GM18870 (cell line): ENCODE results near the gene IFNW1.
"Not testable (repeated sequence)": the region's sequence is repeated elsewhere in the genome, so short reads cannot be mapped to it uniquely, and the experiment has no call there.

Experiments
- ATAC-seq: cut with Tn5 transposase; IDR thresholded peaks from one replicate; pipeline ENCODE4 v1.9.1; 2021; ENCODE audit warnings: moderate library complexity; ENCODE audit not compliant: unreplicated experiment

The IFNW1 gene

GRCh38 chr9:21141427-21141882 is at the start of gene IFNW1:
TSS of gene IFNW1 (minus strand) at chr9:21141832. CDS start at chr9:21141570, 262 bp downstream.
- ATAC-seq = peak; percentile 78

DNA sequence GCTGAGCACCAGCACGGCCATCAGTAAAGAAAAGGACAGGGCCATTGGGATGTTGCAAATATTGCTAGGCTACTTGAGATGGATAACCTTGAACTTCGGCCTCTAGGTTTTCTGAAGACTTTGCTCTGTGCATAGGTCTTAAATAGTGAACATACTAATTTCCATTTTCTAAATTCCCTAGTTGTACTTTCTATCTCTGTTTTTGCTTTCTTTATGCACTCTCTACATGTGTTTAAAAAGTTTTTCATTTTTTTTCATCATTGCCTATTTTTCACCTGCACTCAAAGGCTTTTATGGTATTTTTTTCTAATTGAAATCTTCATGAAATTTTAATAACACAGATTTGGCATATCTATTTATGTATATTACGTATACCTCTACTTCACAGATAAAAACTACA is 45.9 kb upstream of the IFNW1 start, which contains the start of gene IFNA4:
Gene IFNA4 (minus strand): TSS at position 101 of the 400 bp plus-strand sequence. CDS start 56 bp downstream, at position 45.
- not testable (repeated sequence) for ATAC-seq

- peak; percentile 94 for ATAC-seq
These were observed 41.4 kb upstream of the IFNW1 start for GRCh38 chr9:21182810-21183736.

- no peak for ATAC-seq
These were observed 33.0 kb upstream of the IFNW1 start for GRCh38 chr9:21174671-21175070.

- ATAC-seq = no peak
These were observed 30.5 kb upstream of the IFNW1 start for GRCh38 chr9:21172156-21172555.

- no peak for ATAC-seq
These were observed 29.7 kb upstream of the IFNW1 start for GRCh38 chr9:21171351-21171750.

- not testable (repeated sequence) for ATAC-seq
These were observed 24.9 kb upstream of the IFNW1 start, which contains the start of gene IFNA21 for GRCh38 chr9:21166560-21166959. TSS of gene IFNA21 (minus strand) at chr9:21166660. CDS start at chr9:21166612, 48 bp downstream.

DNA sequence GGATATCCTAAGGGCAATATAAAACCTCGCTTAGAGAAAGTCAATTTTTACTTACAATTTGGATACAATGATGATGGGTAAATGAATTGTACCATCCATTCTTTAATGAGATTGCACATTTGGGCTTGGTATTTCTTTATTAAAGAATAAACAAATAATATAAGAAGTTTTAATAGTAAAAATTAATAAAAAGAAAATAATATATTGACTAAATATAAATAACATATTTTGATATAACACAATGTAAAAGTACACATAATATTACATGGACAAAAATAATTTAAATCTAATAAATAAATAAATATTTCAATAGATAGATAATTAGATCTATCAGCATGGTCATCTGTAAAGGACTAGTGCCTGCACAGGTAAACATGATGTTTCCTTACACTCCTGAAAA is 23.9 kb upstream of the IFNW1 start:
- ATAC-seq = no peak

GRCh38 chr9:21160178-21160577 is 18.5 kb upstream of the IFNW1 start:
- peak; percentile 86 for ATAC-seq

DNA sequence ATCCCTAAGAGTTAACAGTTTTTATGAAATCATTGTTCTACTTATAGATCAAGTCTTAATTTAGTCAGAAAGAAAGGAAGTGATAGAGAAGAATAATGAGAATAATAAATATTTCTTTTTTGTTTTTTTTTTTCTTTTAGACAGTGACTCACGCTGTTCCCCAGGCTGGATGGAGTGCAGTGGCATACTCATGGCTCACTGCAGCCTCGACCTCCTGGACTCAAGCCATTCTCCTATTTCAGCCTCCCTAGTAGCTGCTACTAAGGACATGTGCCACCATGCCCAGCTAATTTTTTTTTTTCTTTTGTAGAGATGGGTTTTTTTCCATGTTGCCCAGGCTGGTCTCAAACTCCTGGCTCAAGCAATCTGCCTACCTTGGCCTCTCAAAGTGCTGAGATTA is 13.9 kb upstream of the IFNW1 start:
- ATAC-seq = no peak

GRCh38 chr9:21154018-21154608 is 12.5 kb upstream of the IFNW1 start:
- ATAC-seq = peak; percentile 82

- ATAC-seq = peak; percentile 29
These were observed 11.8 kb upstream of the IFNW1 start for GRCh38 chr9:21153336-21154017.

DNA sequence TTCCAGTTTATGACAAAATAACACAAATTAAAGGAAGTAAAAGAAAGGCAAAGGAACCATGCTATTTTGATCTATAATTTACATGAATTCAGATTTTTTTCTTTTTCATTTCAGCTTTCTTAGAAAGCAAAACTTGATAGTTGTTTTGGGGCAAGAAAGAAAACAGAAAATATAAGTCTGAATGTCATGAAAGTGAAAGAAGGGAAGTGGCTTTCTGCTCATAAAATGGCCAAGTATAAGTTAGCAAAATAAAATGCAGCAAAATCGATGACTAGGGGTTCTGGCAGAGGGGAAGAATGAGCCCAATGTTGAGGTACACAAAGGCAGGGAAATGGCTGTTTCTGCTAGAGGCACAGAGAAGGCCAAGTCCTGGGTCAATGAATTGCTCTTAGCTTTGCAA is 3.0 kb upstream of the IFNW1 start:
- ATAC-seq = peak; percentile 54

DNA sequence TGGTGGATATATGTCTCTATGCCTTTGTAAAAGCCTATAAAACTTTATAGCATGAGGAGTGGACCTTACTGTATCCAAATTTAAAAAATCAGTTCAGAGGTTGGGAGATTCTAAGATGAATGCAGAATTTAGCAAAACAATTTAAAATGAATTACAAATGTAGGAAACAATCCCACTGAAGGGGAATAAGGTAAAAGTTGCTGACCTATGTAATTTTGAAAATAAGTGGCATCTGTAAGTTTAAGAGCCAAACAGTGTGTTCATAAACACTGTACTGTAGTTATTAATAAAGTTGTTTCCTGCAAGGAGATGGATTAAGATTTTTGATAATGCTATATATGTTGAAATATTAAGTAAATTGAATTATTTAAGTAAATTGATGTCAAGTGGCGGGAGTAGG is 4.6 kb downstream of the IFNW1 start:
- no peak for ATAC-seq

- no peak for ATAC-seq
These were observed 5.9 kb downstream of the IFNW1 start for GRCh38 chr9:21135736-21136135.

- not testable (repeated sequence) for ATAC-seq
These were observed 13.4 kb downstream of the IFNW1 start for GRCh38 chr9:21128186-21128585.

- ATAC-seq = peak; percentile 54
These were observed 19.9 kb downstream of the IFNW1 start for GRCh38 chr9:21121595-21122251.

DNA sequence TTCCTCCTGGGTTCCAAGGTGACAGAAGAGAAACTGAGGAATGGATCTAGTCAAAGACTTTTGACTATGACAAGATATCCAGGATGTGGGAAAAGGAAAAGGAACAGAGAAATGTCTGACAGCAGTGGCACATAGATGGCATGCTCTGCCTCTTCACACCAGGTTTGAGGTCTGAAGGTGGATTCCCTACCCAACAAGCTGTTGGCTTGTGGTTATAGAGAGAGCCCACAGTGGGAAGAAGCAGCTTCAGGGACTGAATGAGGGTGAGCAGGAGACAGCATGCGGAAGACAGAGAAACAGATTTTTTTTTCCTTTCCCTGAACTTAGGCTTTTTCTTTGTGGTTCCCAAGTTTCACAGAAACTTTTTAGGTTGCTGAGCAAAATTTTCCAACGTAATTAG is 20.6 kb downstream of the IFNW1 start:
- ATAC-seq = no peak

GRCh38 chr9:21119093-21119770 is 22.4 kb downstream of the IFNW1 start:
- no peak for ATAC-seq

GRCh38 chr9:21114311-21114710 is 27.3 kb downstream of the IFNW1 start:
- ATAC-seq = no peak
